Calu3 (cell line): ENCODE data around the gene GRID2. TPM values are rescaled to one million over a fixed set of nuclear protein-coding genes. Genes with fewer than 3 reads are reported as not detected.
"Not testable (repeated sequence)": the region's sequence is repeated elsewhere in the genome, so short reads cannot be mapped to it uniquely, and the experiment has no call there.

ENCODE experiments used
- BruUV-seq: library from RNA; stranded (reverse); fragments of 400-500 nt; replicated peaks from 2 replicates; lab custom pipeline; 2021; lab: Mats Ljungman, UMichigan
- CTCF ChIA-PET: fragments of 300-600 bp; sonication (Branson Sonifier 250); formaldehyde crosslinking; loops from one replicate; lab custom pipeline; 2022; ENCODE audit warnings: antibody characterized with exemption; lab: Charles Lee
- DNase-seq: peaks from one replicate; pipeline ENCODE4 v3.0.0; 2022
- H3K27ac Mint-ChIP-seq: one replicate; pipeline ENCODE4 v1.8.0; 2022; ENCODE audit warnings: mixed read lengths; ENCODE audit not compliant: unreplicated experiment
- H3K27me3 Mint-ChIP-seq: one replicate; pipeline ENCODE4 v1.8.0; 2022; ENCODE audit warnings: mixed read lengths; ENCODE audit not compliant: unreplicated experiment
- H3K36me3 Mint-ChIP-seq: one replicate; pipeline ENCODE4 v1.8.0; 2022; ENCODE audit warnings: mild to moderate bottlenecking, moderate library complexity, mixed read lengths; ENCODE audit not compliant: insufficient read depth, unreplicated experiment
- H3K4me1 Mint-ChIP-seq: one replicate; pipeline ENCODE4 v1.8.0; 2022; ENCODE audit warnings: mild to moderate bottlenecking, low read depth, mixed read lengths; ENCODE audit not compliant: unreplicated experiment
- H3K4me3 Mint-ChIP-seq: one replicate; pipeline ENCODE4 v1.8.0; 2022; ENCODE audit warnings: mild to moderate bottlenecking, low read depth, moderate library complexity, mixed read lengths; ENCODE audit not compliant: unreplicated experiment
- H3K9me3 Mint-ChIP-seq: one replicate; pipeline ENCODE4 v1.8.0; 2022; ENCODE audit warnings: low read depth, mixed read lengths; ENCODE audit not compliant: unreplicated experiment
- CTCF ChIP-seq: fragments of 200-600 bp; IDR thresholded peaks from one replicate; pipeline ENCODE4 v1.8.0; 2022; ENCODE audit warnings: antibody characterized with exemption; ENCODE audit not compliant: unreplicated experiment
- intact Hi-C: fragments of 100-400 bp; cut with micrococcal nuclease; formaldehyde crosslinking; loops from one replicate; pipeline ENCODE4 v1.10.0; 2022; ENCODE audit not compliant: unreplicated experiment
- total RNA-seq: library from RNA; stranded (reverse); gene quantifications from 2 replicates; pipeline ENCODE4 v1.2.3, GENCODE V29; 2022

GRID2 gene
- total RNA-seq, 1 experiment from 2014 or later: not detected

GRCh38 chr4:93289831-93290230, 986.1 kb downstream of the GRID2 start:
- no peak for DNase-seq
- H3K4me3 Mint-ChIP-seq: no peak overlapping the region
- H3K9me3 Mint-ChIP-seq: no peaks in the 10 kb centered on the region
- CTCF ChIA-PET: no interaction called here
- no TSS peak for BruUV-seq
- H3K27ac Mint-ChIP-seq: no peak overlapping the region
- TF ChIP-seq CTCF: no peak
- H3K36me3 Mint-ChIP-seq: no peaks in the 10 kb centered on the region
- H3K27me3 Mint-ChIP-seq: no peaks in the 10 kb centered on the region
- no peaks in the 10 kb centered on the region for H3K4me1 Mint-ChIP-seq
- intact Hi-C loops: no loop called here

DNA sequence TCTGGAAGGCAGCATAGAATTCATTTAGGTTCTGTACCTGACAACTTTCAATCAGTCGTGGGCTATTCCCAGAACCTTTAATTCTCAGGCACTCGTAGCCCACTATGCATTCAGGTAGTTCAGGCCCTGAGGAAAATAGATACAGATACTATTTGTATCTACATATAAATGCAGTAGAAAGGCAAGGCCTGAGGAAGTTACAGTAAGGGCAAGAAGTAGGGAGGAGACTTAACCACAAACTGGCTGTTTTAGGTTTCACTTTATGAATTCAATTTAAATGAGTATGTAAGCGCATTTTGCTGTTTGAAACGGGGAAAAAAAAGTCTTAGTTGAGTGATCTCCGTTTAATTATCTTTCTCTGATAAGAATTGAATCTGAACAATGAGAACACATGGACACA, 995.4 kb downstream of the GRID2 start:
- CTCF ChIA-PET: no interaction called here
- no peaks in the 10 kb centered on the region for H3K36me3 Mint-ChIP-seq
- H3K27me3 Mint-ChIP-seq: no peaks in the 10 kb centered on the region
- intact Hi-C loops: no loop called here
- no peak for TF ChIP-seq CTCF
- H3K4me3 Mint-ChIP-seq: no peak overlapping the region
- DNase-seq: no peak
- no peak overlapping the region for H3K27ac Mint-ChIP-seq
- no peaks in the 10 kb centered on the region for H3K9me3 Mint-ChIP-seq
- H3K4me1 Mint-ChIP-seq: no peaks in the 10 kb centered on the region
- no TSS peak for BruUV-seq

DNA sequence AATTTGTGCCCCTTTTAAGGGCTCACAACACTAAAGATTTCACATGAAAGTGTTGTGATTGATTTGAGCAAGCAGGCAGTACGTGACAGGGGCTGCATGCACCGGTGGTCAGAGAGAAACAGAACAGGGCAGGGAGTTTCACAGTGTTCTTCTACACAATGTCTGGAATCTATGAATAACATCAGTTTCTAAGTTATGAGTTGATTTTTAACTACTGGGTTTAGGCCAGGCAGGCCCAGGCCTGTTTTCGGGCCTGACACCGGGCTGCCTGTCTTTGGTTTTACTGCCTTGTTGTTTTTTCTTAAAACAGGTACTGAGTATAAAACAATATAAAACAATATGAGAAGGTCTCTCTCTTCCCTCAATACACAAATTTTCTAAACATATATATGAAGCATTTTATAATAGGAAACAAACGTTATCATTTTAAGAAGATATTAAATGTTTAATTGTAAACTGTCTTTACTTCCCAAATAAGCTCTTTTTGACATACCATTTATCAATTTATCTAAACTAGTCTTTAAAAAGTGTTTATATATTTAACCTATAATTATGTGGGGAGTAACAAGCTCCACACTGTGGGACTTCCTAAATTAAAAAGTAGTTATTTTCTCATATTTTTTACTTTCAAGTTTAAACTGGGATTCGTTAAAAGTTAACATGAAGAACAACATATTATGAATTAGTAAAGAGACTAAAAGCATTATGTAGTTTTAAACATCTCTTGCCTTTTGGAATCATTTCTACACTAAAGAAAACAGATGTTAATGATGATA, 997.2 kb downstream of the GRID2 start:
- H3K36me3 Mint-ChIP-seq, H3K4me1 Mint-ChIP-seq, H3K27ac Mint-ChIP-seq, intact Hi-C loops, BruUV-seq, H3K9me3 Mint-ChIP-seq, H3K4me3 Mint-ChIP-seq, CTCF ChIA-PET, DNase-seq, H3K27me3 Mint-ChIP-seq: not testable (repeated sequence)

- CTCF ChIA-PET: no interaction called here
- H3K27me3 Mint-ChIP-seq: no peaks in the 10 kb centered on the region
- TF ChIP-seq CTCF: no peak
Observed at GRCh38 chr4:93302310-93302709, 998.5 kb downstream of the GRID2 start.

DNA sequence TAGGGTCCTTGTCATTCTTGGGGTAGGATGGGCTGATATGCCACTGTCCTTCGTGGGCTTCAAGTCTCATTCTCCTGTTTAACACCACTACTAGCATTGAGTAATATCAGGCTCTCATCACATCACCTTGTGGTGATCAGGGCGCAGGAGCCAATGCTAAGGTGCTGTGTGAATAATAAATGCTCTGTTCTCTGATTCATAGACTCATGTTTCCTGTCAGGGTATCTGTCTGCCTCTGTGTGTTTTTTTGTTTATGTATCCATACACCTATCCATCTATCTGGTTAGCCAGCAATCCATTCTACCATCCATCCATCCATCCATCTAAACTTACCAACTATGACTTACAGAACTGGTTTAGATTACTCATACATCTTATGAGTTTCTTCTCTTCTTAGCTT, 999.7 kb downstream of the GRID2 start:
- no peak for TF ChIP-seq CTCF
- no peaks in the 10 kb centered on the region for H3K9me3 Mint-ChIP-seq
- no peaks in the 10 kb centered on the region for H3K4me1 Mint-ChIP-seq
- no TSS peak for BruUV-seq
- no peak overlapping the region for H3K27ac Mint-ChIP-seq
- CTCF ChIA-PET: no interaction called here
- intact Hi-C loops: no loop called here
- no peak for DNase-seq
- H3K4me3 Mint-ChIP-seq: no peak overlapping the region
- no peaks in the 10 kb centered on the region for H3K36me3 Mint-ChIP-seq
- no peaks in the 10 kb centered on the region for H3K27me3 Mint-ChIP-seq

More at GRCh38 chr4:93302310-93302709, 998.5 kb downstream of the GRID2 start:
- intact Hi-C loops: no loop called here
- H3K36me3 Mint-ChIP-seq: no peaks in the 10 kb centered on the region
- no peak overlapping the region for H3K27ac Mint-ChIP-seq
- no peak overlapping the region for H3K4me3 Mint-ChIP-seq
- no peaks in the 10 kb centered on the region for H3K9me3 Mint-ChIP-seq
- no TSS peak for BruUV-seq
- H3K4me1 Mint-ChIP-seq: no peaks in the 10 kb centered on the region
- no peak for DNase-seq
